Activated CD8-positive, alpha-beta memory T cell treated with anti-CD3 and anti-CD28 coated beads, Interleukin-2, amount 50 U/mL, for 48 hours (primary cell): ENCODE measurements around the gene CLRN3.

ENCODE experiments used
- DNase-seq: peaks from one replicate; pipeline ENCODE4 v3.0.0-alpha.2; 2020

Gene CLRN3

DNA sequence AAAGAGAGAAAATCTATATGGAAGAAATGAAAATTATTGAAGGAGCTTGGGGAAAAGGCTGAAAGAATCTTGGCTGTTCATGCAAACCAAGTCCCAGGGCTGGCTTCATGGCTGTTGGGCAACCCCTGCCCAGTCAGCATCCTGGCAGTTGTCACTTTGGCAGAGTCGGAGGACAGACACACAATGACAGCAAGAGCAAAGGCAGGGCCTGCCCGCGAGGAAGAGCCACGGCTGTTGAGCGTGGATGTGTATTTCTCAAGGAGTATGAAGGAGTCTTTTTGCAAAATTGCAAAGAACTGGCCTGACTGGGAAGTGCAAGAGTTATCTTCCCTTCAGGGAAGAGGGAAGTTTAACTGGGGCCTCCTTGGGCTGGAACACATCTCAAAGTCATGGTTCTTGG is 25.8 kb upstream of the CLRN3 start:
- DNase-seq = no peak

- no peak for DNase-seq
Measured at GRCh38 chr10:127916826-127917225, 24.1 kb upstream of the CLRN3 start.

- no peak for DNase-seq
Measured at GRCh38 chr10:127915324-127915723, 22.6 kb upstream of the CLRN3 start.

DNA sequence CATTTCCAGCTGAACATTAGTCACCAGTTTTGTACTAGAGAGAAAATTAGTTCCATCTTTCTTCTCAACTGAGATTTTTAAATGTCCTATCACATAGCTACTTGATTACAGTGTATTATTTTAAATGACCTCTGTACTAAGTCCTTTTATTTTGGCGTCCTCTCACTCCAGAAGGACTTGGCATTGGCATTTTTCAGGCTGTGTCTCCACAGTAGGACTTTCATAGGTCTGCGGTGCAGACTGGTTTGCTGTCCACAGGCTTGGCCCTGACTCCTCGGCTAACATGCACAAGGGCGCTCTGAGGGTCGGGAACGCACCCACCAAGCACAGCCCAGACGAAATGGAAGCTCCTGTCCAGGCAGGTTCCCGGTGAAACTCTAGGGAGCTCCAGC is 20.6 kb upstream of the CLRN3 start:
- DNase-seq = no peak

DNA sequence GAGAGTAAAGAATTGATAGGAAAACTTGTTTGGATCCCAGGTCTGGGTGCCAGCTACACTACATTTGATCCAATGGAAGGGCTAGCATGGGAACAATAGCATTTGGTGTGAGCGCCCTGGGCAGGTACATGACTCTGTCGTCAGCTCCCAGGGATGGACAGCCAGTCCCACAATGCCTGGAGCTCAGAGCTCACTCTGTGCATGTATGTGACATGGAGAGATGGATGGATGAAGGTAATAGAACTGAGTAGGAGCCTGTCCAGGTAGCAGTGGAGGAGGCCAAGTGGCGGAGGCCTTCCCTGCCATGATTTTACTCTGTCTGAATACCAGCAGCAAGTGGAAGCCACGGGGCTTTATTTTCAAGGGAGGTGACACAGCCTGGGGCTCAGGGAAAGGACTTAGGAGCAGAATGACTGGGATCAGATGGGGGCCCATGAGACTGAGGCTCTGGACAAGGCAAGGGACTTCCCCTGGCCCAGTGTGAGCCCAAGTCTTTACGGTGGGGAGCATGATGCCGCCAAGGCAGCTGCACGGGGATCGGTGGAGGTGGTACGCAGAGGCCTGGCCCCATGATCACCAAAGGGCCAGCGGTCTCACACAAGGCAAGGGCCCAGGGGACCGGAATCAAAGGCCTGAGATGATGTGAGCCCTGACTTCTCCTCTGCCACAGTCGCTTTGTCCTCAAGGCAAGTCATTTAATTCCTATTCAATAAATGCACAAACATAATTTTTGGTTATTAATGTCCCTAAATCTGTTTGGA is 20.0 kb upstream of the CLRN3 start:
- no peak for DNase-seq

- DNase-seq = no peak
Measured at GRCh38 chr10:127911867-127912257, 19.1 kb upstream of the CLRN3 start.

DNA sequence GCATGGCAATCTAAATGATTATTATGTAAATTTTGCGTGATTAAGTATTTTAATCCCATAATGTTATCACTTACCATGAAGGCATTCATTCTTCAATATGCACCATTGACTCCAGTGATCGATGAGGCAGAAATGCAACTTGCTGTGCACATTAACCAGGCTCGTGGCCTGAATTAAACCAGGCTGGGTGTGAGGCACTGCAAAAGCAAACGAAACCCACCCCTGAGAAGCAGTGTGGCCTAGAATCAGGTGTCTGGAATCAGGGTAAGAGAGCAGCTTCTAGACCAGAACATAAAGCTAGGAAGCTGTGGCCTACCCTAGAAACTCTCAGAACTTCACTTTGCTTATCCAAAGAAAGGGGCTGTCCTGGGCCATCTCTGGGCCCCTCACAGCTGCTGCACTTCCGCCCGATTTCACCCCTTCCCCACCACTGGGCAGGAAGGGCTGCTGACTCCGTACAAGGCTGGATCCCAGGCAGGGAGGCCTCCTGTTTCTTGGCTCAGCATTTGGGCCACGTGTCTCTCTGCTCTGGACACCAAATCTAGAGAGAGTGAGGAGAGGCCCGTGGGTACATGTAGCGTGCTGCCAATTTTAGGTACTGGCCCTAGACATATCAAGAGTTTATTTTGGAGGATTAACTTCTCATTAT is 18.6 kb upstream of the CLRN3 start:
- no peak for DNase-seq

DNA sequence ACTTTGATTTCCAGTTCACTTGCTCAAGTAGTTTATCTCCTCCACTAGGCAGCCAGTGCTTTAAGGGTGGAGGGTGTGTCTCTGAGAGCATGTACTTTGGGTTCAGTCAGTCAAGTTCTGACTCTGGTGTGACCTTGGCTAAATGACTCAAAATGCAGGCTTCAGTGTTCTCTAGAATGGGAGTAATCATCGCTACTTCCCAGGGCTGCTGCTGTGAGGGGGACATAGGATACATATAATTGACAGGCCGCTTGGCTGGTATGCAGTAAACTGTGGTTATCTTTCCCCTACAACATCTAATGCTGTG is 17.7 kb upstream of the CLRN3 start:
- DNase-seq = no peak

DNA sequence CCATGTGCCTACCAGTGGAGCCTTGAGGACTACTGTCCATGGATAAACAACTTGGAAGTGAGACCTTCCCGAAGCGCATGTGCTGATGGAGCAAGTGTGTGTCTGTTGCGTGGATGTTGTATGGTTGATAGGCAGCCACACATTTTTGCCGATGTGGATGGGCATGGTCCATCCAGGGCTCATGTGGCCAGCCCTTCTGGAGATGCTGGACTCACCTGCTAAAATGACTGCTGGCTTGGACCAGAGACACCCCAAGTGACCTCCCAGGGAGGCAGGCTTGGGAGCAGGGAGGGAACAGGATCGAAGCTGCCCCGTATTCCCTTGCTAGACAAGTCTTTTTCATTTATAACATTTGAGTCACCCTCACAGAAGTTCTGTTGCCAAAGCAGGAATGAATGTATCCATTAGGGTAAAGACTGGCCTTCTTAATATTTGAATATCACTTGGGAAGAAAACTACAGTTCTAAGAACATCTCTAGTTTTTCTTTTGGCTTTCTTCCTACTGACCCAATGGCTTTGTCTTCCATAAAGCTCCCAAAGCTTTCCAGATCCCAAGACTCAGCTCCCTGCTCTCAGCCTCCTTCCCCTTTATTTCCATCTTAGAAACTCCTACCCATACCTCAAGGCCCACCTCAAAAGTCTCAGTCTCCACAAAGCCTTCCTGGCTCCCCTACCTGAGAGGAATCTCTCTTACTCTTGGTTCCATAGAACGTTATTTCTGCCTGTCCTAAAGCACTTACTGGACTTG is 17.1 kb upstream of the CLRN3 start:
- no peak for DNase-seq

DNA sequence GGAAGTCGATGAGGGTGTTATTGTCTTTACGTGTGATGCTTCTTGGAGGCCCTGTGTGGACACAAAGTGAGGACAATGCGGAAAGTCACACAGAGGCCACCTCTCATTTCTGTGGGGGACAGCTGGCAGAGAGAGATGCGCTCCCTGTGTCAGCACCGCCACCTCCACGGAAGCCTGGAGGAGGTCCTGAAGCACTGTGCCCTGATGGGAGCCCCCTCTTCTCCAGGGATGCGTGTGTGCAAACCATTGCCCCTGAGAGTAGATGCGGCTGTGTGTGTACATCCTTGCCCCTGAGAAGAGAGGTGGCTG is 16.2 kb upstream of the CLRN3 start:
- no peak for DNase-seq

DNA sequence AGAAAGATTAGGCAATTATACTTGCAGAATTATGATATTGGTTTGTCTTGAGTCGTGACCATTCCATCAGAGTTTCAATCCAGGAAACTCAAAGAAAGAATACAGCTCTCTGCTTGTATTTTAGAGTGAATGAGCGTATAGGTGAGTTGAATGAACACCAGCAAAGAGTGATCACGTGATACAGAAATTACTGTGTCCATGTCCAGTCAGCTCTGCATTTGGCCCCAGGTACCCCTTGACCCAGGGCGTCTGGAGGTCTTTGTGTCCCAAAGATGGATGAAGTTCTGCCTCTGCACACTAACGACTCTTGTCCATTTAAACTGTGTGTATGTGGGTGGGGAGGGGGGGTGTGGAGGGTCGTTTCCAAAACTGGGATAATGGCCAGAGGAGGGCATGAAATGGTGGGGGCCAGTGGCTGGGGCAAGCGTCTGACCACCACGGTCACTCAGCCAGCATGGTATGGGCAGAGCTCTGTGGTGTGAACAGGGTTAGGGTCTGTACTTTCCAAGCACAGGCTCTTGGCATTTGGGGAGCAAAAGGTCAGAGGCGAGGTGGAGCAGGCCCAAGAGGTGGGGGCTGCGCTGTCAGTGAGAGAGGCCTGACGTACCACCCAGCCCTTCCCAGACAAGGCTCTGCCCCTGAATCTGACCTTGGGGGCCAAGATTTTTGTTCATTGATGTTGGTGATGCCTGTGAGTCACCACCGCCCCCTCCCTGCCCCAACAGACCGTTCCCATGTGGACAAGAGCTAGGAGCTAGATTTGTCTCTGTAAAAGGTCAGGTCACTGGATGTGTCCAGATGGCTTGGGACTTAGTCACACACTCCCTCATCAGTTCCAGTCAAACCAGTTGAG is 15.6 kb upstream of the CLRN3 start:
- no peak for DNase-seq

- DNase-seq = no peak
Measured at GRCh38 chr10:127907411-127908105, 14.8 kb upstream of the CLRN3 start.

GRCh38 chr10:127906548-127907377 is 14.0 kb upstream of the CLRN3 start, which contains the start of gene PTPRE:
Gene PTPRE, plus strand, starts transcription at chr10:127907103. Its CDS starts 133,779 bp downstream, at chr10:128040882.
- DNase-seq = peak; percentile 88

DNA sequence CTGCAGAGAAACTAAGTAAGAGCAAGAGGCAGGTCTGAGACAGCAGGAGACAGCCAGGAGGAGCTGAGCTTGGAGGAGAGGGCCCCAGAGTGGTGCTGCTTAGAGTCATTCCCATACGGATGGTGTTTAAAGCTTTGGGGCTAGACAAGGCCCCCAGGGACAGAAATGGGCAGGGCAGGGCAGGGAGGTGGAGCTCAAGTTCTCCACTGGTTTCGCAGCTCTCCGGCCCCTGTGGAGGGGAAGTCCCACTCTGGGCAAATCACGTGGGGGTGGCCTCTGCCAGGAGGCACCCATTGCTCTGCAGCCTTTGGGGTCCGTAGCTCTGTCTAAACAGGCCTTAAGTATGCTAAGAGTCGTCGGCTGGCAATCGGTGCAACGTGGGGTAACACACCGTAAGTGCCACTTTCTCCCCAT is 13.1 kb upstream of the CLRN3 start:
- DNase-seq = no peak

GRCh38 chr10:127905001-127905847 is 12.5 kb upstream of the CLRN3 start:
- no peak for DNase-seq

DNA sequence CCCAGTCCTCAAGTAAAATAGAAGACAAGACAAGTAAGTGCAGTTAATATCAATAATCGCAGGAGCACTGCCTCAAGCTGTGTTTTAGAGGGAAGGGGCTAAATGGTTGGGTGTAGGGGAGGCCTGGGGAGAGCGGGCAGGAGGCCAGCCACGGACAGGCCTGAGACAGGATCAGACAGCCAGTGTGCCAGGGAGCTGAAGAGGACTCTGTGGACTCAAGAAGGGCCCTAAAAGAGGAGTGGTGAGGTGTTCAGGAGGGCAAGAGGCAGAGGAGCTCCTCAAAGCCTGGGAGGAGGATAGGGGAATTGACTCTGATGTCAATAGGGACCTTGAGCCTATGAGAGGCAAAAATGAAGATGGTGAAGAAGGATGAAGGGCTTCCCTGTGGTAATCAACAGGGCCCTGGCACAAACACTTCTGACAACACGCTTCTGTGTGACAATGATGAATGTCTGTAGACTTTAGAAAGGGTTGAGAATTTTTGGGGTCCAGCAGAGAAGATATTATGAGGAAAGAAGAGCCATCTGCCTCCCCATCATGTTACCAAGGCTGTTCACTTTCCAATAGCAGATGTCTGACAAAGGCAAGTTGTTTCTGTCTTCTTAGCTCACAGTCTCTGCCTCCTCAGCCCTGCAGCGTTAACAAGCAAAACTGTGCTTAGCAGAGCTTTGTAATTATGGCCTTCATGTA is 11.7 kb upstream of the CLRN3 start:
- no peak for DNase-seq

DNA sequence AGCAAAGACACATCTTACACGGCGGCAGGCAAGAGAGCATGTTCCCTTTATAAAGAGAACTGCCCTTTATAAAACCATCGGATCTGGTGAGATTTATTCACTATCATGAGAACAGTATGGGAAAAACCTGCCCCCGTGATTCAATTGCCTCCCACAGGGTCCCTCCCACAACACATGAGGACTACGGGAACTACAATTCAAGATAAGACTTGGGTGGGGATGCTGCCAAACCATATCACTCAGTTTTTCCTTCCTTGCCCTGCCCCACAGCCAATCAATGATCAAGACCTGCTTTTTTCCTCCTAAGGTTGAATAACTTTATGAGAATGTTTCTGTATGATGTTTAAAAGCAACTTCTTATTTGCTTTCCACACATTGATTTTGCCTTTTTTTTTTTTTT is 11.0 kb upstream of the CLRN3 start:
- no peak for DNase-seq

- no peak for DNase-seq
Measured at GRCh38 chr10:127899766-127900387, 7.1 kb upstream of the CLRN3 start.

DNA sequence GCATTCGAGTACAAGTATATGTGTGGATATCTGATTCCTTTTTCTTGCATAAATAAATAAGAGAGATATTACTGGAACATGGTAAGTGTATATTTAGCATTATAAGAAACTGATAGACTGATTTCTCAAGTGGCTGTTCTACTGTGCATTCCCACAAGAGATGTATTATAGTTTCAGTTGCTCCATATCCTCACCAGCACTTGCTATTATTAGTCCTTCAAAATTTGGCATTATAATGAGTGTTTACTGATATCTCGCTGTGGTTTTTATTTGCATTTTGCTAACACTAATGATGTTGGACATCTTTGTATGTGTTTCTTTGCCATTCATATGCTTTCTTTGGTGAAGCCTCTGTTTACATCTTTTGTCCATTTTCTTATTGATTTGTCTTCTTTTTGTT is 4.4 kb upstream of the CLRN3 start:
- no peak for DNase-seq

DNA sequence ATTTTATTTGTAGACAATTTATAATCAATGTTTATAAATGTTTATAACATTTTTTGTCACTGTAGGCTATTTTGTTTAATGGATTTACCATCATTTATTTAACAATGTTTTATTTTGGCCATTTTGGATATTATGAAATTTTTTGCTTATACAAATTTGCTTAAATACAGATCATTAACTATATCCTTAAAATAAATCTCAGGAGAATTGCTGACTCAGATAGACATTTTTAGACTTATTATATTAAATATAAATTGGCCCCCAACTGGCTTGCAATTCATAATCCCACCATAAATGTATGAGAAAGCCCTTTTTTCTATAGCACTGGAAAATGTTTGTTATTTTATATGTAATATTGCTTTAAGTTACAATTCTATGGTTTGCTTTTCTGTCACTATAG is 3.8 kb upstream of the CLRN3 start:
- DNase-seq = no peak
